Activated CD8-positive, alpha-beta memory T cell treated with anti-CD3 and anti-CD28 coated beads for 24 hours (primary cell): ENCODE measurements around the gene ITGAL.
"Not testable (repeated sequence)": the region's sequence is repeated elsewhere in the genome, so short reads cannot be mapped to it uniquely, and the experiment has no call there.

ENCODE experiments used
- DNase-seq: peaks from one replicate; pipeline ENCODE4 v3.0.0-alpha.2; 2020

Gene ITGAL

GRCh38 chr16:30526823-30527634 is 54.5 kb downstream of the ITGAL start:
- peak; percentile 95 for DNase-seq

- no peak for DNase-seq
Measured at GRCh38 chr16:30527635-30528178, 55.2 kb downstream of the ITGAL start.

DNA sequence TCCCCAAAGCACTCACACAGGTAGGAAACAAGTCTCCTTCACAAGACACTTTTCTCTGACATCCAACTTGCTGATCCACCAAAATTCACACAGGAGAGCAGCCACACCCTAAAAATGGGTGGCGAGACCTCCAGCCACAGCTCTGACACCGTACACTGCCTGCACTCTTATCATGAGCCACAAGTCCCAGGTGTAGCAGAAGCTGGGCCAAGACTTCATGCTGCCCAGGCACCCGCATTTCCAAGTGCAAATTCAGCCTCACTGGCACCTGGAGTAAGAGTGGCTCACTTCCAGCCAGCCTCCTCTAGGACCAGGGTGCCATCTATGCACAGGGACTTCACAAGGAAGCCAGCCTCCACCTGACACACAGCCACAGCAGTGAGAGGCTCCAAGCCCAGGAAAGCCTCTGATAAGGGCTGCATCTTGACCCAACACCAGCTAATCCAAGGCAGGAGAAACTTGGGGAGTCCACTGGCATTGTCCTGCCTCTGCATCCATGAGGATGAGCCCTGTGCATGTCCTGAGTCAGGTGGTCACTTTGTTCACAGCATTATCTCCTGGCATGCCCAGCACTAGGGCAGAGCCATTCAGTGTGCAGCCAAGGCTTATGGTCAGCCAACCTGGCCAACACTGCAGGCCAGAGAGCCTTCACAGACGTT is 56.4 kb downstream of the ITGAL start:
- DNase-seq: no peak

DNA sequence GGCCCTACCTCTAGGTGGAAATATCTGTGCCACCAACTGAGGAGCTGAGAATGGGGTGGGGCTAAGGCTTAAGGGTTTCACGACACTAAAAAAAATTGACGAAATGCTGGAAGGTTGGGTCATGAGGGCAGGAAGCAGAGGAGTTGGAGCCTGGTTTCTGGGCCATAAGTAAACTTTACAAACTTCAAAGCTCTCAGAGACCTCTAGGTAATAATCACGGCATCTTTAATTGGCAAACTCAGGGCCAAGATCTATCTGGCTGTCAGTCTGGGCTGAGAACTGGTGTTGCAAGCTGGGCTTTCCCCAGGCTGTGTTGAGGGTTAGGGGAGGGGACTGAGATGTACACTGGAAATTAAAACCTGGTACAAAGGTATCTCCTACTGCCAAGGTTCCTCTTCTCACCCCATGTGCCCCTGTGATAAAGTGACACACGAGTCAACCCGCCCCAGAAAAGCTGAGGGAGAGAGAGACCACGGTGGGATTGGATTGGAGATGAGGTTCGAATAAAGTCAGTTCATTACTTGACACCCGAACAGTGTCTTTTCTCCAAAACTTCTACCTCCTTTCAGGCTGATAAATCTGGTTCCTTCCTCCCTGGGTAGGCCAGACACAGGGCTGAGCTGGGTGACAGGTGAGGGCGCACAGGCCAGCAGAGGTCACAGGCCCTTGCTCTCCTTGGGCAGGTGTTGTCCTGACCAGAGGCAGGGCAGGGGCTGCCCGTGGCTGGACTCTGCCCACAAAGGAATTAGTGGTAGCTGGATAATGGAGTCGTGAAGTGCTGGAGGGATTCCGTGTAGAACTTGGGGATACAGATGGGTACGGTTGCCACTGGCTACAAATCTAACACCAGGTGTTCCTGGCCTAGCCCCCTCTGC is 57.9 kb downstream of the ITGAL start:
- DNase-seq: no peak

DNA sequence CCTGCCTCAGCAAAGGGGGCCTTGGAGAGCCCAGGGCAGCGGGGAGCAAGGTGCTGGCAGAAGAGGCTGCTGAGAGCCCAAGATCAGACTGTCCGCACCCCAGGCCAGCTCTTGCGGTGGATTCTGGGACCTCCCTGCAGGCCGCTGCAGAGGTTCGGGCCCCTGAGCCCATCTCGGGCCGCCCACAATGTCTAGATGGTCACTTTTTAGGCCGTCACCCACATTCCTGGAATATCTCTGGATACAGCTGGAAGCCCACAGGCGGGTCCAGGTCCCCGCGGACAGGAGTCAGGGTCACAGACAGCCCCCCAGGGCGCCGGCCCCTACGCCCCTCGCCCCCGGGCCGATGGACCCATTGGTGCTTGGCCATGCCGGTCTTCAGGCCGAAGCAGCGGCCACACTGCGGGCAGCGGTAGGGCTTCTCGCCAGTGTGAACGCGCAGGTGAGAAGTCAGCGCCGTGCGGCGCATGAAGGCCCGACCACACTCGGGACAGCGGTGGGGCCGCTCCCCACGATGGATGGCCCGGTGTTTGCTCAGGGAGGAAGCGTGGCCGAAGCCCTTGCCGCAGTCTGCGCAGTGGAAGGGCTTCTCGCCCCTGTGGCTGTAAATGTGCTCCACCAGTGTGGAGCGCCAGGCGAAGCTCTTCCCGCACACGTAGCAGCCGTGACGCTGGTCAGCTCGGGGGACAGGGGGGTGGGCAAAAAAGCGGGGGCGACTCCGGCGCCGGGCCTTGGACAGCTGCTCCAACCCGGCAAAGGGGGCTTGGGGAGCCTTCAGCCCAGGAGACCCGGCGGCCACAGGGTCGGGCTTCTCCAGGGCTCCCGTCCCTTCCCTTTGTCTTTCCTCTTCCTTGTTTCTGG is 60.0 kb downstream of the ITGAL start:
- DNase-seq: no peak

GRCh38 chr16:30533146-30533522 is 60.6 kb downstream of the ITGAL start:
- no peak for DNase-seq

DNA sequence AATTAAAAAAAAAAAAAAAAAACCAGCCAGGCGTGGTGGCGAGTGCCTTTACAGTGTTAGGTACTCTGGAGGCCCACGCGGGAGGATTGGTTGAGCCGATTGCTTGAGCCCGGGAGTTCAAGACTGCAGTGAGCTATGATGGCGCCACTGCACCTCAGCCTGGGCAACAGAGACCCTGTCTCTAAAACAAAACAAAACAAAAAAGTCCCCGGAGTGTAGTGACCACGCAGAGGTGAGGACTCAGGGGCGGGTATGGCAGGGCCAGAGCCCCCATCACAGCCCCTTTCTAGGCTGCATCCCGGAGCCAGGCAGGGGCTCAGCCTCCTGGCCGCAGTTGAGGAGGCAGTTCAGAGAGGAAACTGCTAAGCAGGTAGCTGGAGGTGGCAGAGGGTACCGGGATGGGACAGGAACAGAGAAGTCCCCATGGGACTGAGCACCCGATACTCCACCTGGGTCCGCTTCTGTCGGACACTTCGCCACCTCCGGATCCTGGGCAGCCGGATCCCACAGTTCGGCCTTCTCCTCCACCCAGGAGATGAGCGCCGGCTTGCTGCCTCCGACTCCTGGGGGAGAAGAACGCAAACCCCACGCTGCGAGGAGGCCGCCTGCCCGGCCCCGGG is 61.3 kb downstream of the ITGAL start:
- no peak for DNase-seq

DNA sequence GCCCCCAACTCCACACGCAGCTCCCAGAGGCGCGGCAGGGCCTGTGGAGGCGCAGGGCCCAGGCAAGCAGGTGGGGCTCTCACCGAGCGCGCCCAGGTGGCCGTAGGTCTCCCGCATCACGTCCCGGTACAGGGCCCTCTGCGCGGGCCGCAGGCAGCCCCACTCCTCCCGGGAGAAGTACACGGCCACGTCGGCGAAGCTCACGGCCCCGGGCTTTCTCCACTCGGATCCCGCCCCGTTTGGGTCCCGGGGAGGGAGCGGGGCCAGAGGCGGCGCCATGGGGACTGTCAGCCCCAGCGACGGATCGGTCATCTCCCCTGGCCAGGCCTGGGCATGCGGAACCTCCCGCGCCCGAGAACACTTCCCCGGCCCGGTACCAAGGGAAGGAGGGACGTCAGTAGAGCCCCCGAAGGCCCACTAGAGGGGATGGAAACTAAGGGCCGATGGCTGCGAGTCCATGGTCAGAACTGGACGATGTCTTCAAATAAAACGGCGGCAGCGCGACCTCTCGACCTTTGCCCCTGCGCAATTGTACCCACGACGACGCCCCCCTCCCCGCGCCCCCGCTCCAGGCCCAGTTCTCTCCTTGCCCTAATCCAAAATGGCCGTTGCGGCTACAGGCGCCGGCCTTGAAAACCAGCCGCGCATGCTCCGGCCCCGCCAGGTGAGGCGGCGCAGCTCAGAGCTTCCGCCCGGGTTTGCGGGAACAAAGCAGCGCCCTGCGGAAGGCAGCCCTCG is 62.0 kb downstream of the ITGAL start, which contains the start of gene ZNF747:
Gene ZNF747, minus strand, starts transcription at position 491 of the 738 bp plus-strand sequence. Its CDS starts 179 bp downstream, at position 312.
- DNase-seq: peak; percentile 96

- no peak for DNase-seq
Measured at GRCh38 chr16:30535106-30535776, 62.7 kb downstream of the ITGAL start.

- DNase-seq: peak; percentile 87
Measured at GRCh38 chr16:30535777-30536190, 63.2 kb downstream of the ITGAL start.

GRCh38 chr16:30536391-30537024 is 64.0 kb downstream of the ITGAL start:
- not testable (repeated sequence) for DNase-seq

GRCh38 chr16:30539000-30539964 is 66.7 kb downstream of the ITGAL start:
- DNase-seq: no peak

- DNase-seq: not testable (repeated sequence)
Measured at GRCh38 chr16:30539986-30540526, 67.5 kb downstream of the ITGAL start.

DNA sequence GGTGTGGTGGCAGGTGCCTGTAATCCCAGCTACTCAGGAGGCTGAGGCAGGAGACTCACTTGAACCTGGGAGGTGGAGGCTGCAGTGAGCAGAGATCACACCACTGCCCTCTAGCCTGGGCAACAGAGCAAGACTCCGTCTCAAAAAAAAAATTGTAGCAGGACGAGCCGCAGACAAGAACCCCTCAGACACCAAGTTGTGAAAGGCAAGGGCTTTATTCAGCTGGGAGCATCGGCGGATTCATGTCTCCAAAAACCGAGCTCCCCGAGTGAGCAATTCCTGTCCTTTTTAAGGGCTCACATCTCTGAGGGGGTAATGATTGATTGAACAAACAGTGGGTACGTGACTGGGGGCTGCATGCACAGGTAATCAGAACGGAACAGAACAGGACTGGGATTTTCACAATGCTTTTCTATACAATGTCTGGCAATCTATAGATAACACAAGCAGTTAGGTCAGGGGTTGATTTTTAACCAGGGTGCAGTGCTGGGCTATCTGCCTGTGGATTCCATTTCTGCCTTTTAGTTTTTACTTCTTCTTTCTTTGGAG is 68.4 kb downstream of the ITGAL start:
- DNase-seq: not testable (repeated sequence)

- no peak for DNase-seq
Measured at GRCh38 chr16:30541502-30542329, 69.2 kb downstream of the ITGAL start.

GRCh38 chr16:30543067-30543466 is 70.5 kb downstream of the ITGAL start:
- no peak for DNase-seq

GRCh38 chr16:30546115-30546514 is 73.6 kb downstream of the ITGAL start:
- no peak for DNase-seq
